Cerebellar nuclear complex (tissue), 1 donor: ENCODE results near the gene HAAO.

ENCODE experiments used
- DNase-seq, 2 experiments: peaks; one replicate each; lab custom pipeline; 2025; lab: John Stamatoyannopoulos, UW

Gene HAAO

DNA sequence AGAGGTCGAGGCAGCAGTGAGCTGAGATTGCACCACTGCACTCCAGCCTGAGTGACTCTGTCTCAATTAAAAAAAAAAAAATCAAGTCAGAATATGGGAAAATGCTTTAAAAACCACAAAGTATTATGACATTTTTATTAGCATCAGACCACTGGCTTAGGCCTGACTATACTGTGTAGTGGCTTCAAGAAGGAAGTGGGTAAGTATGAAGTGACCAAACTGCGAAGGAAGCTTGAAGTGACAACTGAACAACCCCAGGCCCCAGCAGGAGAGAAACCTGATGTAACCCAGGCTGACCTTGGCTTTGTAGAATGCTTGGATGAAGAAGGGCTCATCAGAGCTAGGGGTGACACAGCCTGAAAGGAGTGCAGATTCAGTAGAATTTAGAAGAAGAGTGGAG, 21.4 kb upstream of the HAAO start:
- no peak for DNase-seq

DNA sequence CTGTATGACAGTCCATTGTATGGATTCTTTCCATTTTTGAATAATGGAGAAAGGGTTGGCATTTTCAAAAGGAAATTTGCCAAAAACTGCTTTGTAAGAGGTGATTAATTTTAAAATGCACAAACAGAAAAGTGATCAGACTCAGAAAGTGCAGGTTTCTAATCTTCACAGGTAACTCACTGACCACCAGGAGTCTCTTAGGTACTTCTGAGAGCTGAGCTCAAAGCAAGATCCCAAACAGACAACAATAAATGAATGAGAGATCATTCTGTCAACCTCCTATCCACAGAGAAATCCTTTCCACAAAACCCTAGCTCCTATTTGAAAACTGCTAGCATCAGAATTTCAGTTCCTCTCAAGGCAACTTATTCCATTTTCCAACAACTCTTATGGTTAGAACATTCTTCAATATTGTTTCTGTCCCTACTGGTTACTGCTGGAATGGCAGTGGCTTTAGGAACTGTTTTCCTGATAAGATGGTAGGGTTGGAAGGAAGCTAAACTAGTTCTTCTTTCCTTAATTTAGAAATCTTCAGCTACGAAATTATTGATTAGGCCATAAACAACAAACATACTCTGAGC, 20.6 kb upstream of the HAAO start:
- no peak for DNase-seq

- peak in 1 of 2 experiments; percentile 5 for DNase-seq
These were observed 18.8 kb upstream of the HAAO start for GRCh38 chr2:42810971-42811811.

GRCh38 chr2:42810121-42810970, 18.0 kb upstream of the HAAO start:
- DNase-seq, result peak; percentile 14 to 43

DNA sequence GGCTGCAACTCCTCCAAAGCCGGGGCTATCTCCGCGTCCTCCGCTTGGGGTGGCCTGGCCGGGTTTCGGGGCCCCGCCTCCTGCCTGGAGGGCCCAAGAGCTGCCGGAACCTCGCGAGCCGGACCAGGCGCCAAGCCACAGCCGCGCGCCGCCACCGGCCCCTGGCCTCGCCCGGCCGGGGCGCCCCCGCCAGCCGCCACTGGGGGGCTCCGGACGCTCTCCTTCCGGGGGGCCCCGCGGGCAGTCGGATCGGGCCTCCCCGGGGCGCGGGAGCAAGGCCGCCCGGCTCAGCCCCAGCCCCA, 17.4 kb upstream of the HAAO start:
- peak in 1 of 2 experiments; percentile 58 for DNase-seq

- DNase-seq, result no peak
These were observed 16.9 kb upstream of the HAAO start for GRCh38 chr2:42809131-42809818.

GRCh38 chr2:42808301-42808700, 15.9 kb upstream of the HAAO start:
- no peak for DNase-seq

GRCh38 chr2:42806786-42807185, 14.4 kb upstream of the HAAO start:
- DNase-seq, result no peak

DNA sequence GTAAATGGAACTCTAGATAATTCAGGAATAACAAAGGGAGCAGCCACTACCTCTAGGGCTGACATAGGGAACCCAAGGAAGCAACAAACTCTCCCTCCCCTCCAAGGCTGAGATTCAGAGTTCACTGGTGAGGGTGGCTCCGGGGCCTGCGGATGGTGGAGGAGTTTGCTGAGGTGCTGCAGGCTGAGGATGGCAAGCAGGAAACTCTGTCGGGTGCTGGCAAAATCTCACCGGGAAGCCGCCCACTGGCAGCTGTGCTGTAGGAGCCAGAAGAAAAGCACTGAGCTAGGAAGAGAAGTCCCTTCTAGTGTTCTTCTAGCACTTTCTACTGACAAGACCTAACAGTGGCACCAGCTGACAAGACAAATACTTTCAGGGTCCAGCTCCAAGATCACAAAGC, 12.5 kb upstream of the HAAO start:
- no peak for DNase-seq

DNA sequence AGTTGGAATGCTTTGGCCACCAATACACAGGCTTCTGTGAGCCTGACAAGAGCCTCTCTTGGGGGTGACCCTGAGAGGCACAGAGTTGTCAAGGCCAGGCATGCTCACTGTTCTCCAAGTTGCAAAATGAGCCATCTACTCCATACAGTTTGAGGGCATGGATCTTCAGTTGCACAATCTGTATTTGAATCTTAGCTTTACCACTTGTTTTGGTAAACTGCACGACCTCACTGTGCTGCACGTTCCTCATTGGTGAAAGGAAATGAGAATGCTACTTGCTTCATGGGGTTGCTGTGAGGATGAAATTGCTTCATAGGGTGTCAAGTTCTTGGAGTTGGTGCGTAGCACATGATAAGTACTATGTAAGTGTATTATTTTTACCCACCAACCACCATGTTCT, 12.0 kb upstream of the HAAO start:
- no peak for DNase-seq

- DNase-seq, result no peak
These were observed 9.8 kb upstream of the HAAO start for GRCh38 chr2:42802150-42802549.

DNA sequence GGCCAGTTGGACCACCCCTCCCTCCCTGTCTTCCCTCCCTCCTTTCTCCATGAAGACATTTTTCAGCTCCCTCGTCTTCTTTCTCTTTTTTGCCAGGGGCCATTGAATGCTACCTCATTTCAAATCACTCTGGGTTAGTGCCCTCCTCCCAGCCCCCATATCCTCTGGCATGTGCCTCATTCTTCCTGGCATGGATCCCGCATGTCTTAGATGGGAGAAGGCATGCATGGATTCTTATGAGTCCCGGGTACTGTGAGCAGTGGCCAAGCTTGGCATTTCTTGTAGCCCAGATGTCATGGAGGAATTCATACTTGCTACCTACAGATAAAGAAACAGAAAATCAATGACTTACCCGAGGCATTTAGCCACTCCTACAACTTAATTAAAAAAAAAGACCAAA, 9.0 kb upstream of the HAAO start:
- no peak for DNase-seq

GRCh38 chr2:42800981-42801380, 8.6 kb upstream of the HAAO start:
- DNase-seq, result no peak

- DNase-seq, result no peak
These were observed 8.1 kb upstream of the HAAO start for GRCh38 chr2:42800461-42800962.

DNA sequence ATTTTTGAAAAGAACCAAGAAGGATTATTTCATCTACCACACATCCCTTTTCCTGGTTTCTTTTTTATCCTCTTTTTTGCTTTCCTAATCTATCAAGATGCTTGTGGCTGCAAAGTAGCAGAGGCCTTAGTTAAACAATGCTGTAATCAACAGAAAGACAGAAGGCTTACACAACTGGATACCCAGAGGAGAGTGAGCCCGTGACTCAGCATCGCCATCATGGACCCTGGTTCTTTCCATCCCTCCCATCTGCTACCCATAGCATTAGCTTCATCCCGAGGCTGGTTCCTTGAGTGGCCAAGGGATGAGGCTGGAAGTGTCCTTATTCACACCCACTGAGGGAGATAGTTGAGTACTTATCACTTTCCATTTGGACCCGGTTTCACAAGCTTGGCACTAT, 7.5 kb upstream of the HAAO start:
- DNase-seq, result no peak

- no peak for DNase-seq
These were observed 4.9 kb upstream of the HAAO start for GRCh38 chr2:42797281-42797680.

DNA sequence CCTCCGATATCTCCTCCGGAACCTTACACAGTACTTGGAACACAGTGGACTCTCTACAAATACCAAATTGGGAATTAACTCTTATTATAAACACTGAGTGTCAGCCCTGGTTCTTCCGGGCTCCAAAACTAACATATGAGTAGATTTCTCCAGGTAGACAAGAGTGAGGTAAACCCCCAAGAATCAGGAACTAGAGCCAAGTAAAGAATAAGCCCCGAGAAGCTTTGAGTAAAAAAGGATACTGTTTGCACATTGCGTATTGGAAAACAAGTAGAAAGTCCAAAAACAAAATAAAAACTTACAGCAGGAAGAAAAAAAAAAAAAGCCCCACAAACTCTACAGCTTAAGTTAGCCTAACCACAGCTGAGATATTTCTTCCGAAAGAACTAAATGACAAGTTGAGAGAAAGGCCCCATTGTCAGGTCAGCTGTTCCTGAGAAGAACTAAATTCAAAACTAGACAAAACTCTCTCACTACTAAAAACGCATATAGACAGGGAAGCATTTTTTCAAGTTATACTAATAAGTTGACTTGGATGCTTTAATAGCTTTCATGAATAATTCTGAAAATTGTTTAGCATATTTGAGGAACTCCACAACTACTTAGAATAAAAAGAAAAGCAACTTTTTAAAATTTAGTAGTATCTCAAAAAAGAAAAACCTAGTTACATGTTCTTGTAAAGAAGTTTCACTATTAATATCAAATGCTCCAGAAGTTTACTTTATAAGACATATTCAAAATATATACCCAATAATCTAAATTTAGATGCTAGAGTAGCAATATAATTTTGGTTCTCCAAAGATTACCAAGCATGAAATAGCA, 4.3 kb upstream of the HAAO start:
- no peak for DNase-seq

- DNase-seq, result no peak
These were observed 3.5 kb upstream of the HAAO start for GRCh38 chr2:42795841-42796301.

DNA sequence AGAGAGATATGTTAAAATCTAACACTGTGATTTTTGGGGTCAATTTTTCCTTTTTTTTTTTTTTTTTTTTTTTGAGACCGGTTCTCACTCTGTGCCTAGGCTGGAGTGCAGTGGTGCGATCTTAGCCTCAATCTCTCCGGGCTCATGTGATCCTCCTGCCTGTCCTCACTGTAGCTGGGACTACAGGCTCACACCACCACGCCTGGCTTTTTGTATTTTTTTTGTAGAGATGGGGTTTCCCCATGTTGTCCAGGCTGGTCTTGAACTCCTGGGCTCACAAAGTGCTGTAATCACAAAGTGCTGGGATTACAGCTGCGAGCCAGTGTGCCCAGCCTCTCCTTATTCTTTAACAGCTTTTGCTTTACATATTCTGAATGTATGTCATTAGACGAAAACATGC, 2.9 kb upstream of the HAAO start:
- no peak for DNase-seq

GRCh38 chr2:42794271-42795046, 2.1 kb upstream of the HAAO start:
- no peak for DNase-seq
